ENCODE results near the gene RNF220. TPM values are rescaled to one million over a fixed set of nuclear protein-coding genes. Genes with fewer than 3 reads are reported as not detected.

Gene RNF220
- total and polyA plus RNA-seq, 2 of the 4 experiments (the other 2 are of a cell fraction) = 71.8 to 77.1 TPM

DNA sequence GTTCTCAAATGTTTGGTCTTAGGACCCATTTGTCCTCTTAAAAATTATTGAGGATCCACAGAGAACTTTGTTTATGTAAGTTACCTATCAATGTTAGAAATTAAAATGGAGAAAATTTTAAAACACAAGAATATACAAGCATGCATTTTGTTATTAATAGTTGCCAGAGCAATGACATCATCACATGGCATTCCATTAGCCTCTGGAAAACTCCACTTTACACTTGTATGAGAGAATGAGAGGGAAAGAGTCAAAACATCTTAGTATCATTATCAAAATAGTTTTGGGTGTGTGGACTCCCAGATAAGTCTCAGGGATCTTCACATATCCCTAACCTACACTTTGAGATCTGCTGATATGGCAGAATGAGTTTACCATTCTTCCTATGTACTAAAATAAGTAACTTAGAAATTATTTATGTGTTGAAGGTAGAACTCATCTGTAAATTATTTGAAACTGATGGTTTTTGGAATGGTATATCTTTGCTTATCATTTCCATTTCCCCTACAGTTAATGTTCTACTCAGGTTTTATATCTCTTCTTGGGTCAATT lies 48.8 kb downstream of the RNF220 start:
- no peak overlapping the region for H4K91ac ChIP-seq (ENCODE audit: insufficient read depth, low read depth, low read length)
- ChIA-PET CTCF (no interaction called here), POLR2A (ENCODE audit: unreplicated experiment) (no interaction called here)
- no peaks in the 10 kb centered on the region for H3K36me3 ChIP-seq (ENCODE audit: control insufficient read depth, insufficient read depth, low read length)
- H2BK120ac ChIP-seq (ENCODE audit: low read depth, low read length) = no peak overlapping the region
- no peaks in the 10 kb centered on the region for H3K9me1 ChIP-seq (ENCODE audit: insufficient read depth, low read length)
- H2BK5ac ChIP-seq (ENCODE audit: low read depth, low read length, poor library complexity, severe bottlenecking) = no peak overlapping the region
- peaks cover 16% of the 10 kb centered on the region for H3K27me3 ChIP-seq (ENCODE audit: control insufficient read depth, insufficient read depth, low read length)
- H2BK15ac ChIP-seq (ENCODE audit: low read depth, low read length) = no peak overlapping the region
- no peak overlapping the region for H2BK20ac ChIP-seq (ENCODE audit: low read depth, low read length)
- H4K20me1 ChIP-seq (ENCODE audit: insufficient read depth, low read length) = no peaks in the 10 kb centered on the region
- no peak overlapping the region for H3K18ac ChIP-seq (ENCODE audit: low read depth, low read length)
- intact Hi-C loops (cut with micrococcal nuclease) = no loop called here
- no peaks in the 10 kb centered on the region for H3K79me1 ChIP-seq (ENCODE audit: low read depth in 1 of 2, low read length in 2 of 2)
- H3K56ac ChIP-seq (ENCODE audit: extremely low read depth, insufficient read depth, low read length) = no peak overlapping the region
- no peak overlapping the region for H2AK9ac ChIP-seq (replicated peaks; ENCODE audit: low read depth, low read length, poor library complexity)
- H3K4me2 ChIP-seq (ENCODE audit: low read depth, low read length) = no peak overlapping the region
- in situ Hi-C loops (cut with MboI; ENCODE audit: low sequenced_read_pairs) = no loop called here
- H3K27ac ChIP-seq (ENCODE audit: insufficient read depth, low read length) = no peak overlapping the region
- no peak overlapping the region for H3K23ac ChIP-seq (ENCODE audit: low read depth, low read length)
- no TSS peak for BruUV-seq (replicated peaks)
- H3K9ac ChIP-seq (ENCODE audit: low read depth, low read length) = no peak overlapping the region
- DNase-seq (no peak), ATAC-seq (ENCODE audit: low read depth) (no peak)
- no peak overlapping the region for H3K4ac ChIP-seq (ENCODE audit: low read depth, low read length)
- no peak overlapping the region for H2AK5ac ChIP-seq (ENCODE audit: low read depth, low read length)
- no peaks in the 10 kb centered on the region for H3K9me3 ChIP-seq (ENCODE audit: control insufficient read depth, insufficient read depth, low read length)
- H3K4me3 ChIP-seq (ENCODE audit: insufficient read depth, low read depth, low read length) = no peak overlapping the region
- H4K8ac ChIP-seq (ENCODE audit: low read depth in 2 of 2, low read length in 2 of 2) = no peak overlapping the region
- no peak overlapping the region for H4K5ac ChIP-seq (ENCODE audit: low read depth, low read length)
- no peak overlapping the region for H3K14ac ChIP-seq (replicated peaks; ENCODE audit: low read depth, low read length)
- dilution Hi-C loops (cut with HindIII; ENCODE audit: low sequenced_read_pairs, unreplicated experiment) = no loop called here
- no peaks in the 10 kb centered on the region for H3K4me1 ChIP-seq (ENCODE audit: control insufficient read depth, insufficient read depth, low read length)
- no peak overlapping the region for H2AFZ ChIP-seq (replicated peaks; ENCODE audit: low read length, poor library complexity)
- no peak for TF ChIP-seq RFX5 (IDR thresholded peaks at IDR 0.05; ENCODE audit: low read depth, low read length)
- TF ChIP-seq MAFK (IDR thresholded peaks at IDR 0.05; ENCODE audit: low read depth, low read length) = peak; percentile 76
- no peak for TF ChIP-seq MAZ (IDR thresholded peaks at IDR 0.05; ENCODE audit: borderline replicate concordance, low read depth, low read length)
